Mucosa of rectum (tissue), 2 donors: ENCODE results near the gene FAR2.

ENCODE experiments used
- H3K27ac ChIP-seq, 2 donors: one replicate each; pipeline ENCODE4 v1.7.0; 2013; ENCODE audit warnings: inconsistent platforms in 2 of 2, low read depth in 2 of 2, low read length in 2 of 2
- H3K27me3 ChIP-seq, 2 donors: one replicate each; pipeline ENCODE4 v1.7.0; 2013; ENCODE audit warnings: low read length in 2 of 2; ENCODE audit not compliant: control insufficient read depth in 2 of 2, insufficient read depth in 2 of 2
- H3K36me3 ChIP-seq, 2 donors: one replicate each; pipeline ENCODE4 v1.7.0; 2013; ENCODE audit warnings: low read length in 2 of 2; ENCODE audit not compliant: control insufficient read depth in 2 of 2, insufficient read depth in 2 of 2
- H3K4me1 ChIP-seq, 2 donors: one replicate each; pipeline ENCODE4 v1.7.0; 2013; ENCODE audit warnings: low read length in 2 of 2, mild to moderate bottlenecking in 1 of 2; ENCODE audit not compliant: control insufficient read depth in 2 of 2, insufficient read depth in 2 of 2
- H3K4me3 ChIP-seq, 2 donors: one replicate each; pipeline ENCODE4 v1.7.0; 2013; ENCODE audit warnings: low read length in 2 of 2
- H3K9ac ChIP-seq, 2 donors: one replicate each; pipeline ENCODE4 v1.7.0; 2013; ENCODE audit warnings: low read length in 2 of 2, low read depth in 1 of 2, mild to moderate bottlenecking in 1 of 2
- H3K9me3 ChIP-seq, 2 donors: one replicate each; pipeline ENCODE4 v1.7.0; 2013; ENCODE audit warnings: low read length in 2 of 2; ENCODE audit not compliant: control insufficient read depth in 2 of 2
- donor health status: healthy.
- donor health status: Normal muscosa, but diverticular disease.

FAR2 gene

DNA sequence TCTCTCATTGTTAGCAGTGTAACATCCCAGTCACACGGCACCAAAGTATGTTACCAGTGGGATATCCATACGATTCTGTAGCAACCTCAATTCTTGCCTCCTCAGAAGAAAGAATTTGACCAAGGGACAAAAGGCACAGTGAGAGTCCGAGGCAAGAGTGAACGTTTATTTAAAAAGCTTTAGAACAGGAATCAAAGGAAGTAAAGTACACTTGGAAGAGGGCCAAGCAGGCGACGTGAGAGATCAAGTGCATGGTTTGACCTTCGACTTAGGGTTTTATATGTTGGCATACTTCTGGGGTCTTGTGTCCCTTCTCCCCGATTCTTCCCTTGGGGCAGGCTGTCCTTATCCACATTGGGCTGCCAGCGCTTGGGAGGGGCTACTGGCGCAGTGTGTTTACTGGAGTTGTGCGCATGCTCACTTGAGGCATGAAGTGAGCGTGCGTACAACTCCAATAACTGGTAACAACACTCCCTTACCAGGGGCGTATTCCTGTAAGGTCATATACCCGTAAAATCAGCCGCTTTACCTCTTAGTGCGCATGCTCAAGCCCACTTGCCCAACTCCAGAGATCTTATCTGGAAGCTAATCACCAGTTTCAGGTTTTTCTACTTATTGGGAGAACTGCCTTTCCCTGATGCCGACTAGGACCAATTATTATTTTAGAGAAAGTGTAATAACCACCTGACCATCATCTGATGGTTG lies 71.7 kb downstream of the FAR2 start:
- peaks cover 2 to 3% of the 10 kb centered on the region in 2 donors for H3K4me1 ChIP-seq
- no peak overlapping the region for H3K27ac ChIP-seq
- no peak overlapping the region for H3K4me3 ChIP-seq
- no peaks in the 10 kb centered on the region for H3K9me3 ChIP-seq
- H3K27me3 ChIP-seq, result no peaks in the 10 kb centered on the region
- no peak overlapping the region for H3K9ac ChIP-seq
- no peaks in the 10 kb centered on the region for H3K36me3 ChIP-seq

DNA sequence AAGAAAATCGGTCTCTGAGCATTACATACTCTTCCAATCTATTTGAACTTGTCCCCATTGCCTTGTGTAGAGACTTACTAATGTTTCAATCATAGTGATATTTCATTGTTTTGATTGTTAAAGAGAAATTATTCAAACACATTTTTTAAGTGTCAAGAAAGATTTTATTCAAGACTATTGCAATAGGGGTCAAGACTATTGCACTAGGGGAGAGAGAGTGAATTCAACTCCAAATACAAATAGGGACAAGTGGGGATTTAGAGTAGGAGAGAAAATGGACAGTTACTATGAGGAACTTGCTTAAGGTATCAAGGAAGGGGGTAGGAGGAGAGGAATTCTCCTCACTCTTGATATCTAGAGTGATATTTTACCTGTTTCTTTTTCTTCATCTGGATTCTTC lies 73.1 kb downstream of the FAR2 start:
- no peak overlapping the region for H3K9ac ChIP-seq
- no peaks in the 10 kb centered on the region for H3K36me3 ChIP-seq
- no peak overlapping the region for H3K4me3 ChIP-seq
- no peak overlapping the region for H3K27ac ChIP-seq
- no peaks in the 10 kb centered on the region for H3K27me3 ChIP-seq
- H3K9me3 ChIP-seq, result no peaks in the 10 kb centered on the region
- H3K4me1 ChIP-seq, result peaks cover 2 to 6% of the 10 kb centered on the region in 2 donors

DNA sequence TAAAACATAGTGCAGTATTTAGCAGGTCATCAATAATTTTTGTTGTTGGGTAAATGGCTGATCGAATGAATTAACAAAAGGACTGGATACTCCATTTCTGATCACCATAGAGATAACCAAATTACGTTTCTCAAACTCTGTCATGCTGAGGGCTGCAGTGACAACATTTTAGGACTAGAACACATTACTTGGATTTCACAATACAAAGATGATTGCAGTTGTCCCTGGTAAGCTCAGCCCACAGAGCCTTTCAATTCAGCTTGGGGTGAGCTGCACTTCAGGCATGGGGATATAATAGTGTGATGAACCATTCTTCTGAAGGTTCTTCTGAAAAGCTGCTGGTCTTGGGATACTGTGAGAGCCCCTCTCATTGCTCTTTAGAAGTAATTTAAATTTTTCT lies 74.3 kb downstream of the FAR2 start:
- no peaks in the 10 kb centered on the region for H3K9me3 ChIP-seq
- no peak overlapping the region for H3K27ac ChIP-seq
- H3K4me1 ChIP-seq, result peaks cover 2 to 6% of the 10 kb centered on the region in 2 donors
- H3K4me3 ChIP-seq, result no peak overlapping the region
- H3K27me3 ChIP-seq, result no peaks in the 10 kb centered on the region
- no peak overlapping the region for H3K9ac ChIP-seq
- no peaks in the 10 kb centered on the region for H3K36me3 ChIP-seq

DNA sequence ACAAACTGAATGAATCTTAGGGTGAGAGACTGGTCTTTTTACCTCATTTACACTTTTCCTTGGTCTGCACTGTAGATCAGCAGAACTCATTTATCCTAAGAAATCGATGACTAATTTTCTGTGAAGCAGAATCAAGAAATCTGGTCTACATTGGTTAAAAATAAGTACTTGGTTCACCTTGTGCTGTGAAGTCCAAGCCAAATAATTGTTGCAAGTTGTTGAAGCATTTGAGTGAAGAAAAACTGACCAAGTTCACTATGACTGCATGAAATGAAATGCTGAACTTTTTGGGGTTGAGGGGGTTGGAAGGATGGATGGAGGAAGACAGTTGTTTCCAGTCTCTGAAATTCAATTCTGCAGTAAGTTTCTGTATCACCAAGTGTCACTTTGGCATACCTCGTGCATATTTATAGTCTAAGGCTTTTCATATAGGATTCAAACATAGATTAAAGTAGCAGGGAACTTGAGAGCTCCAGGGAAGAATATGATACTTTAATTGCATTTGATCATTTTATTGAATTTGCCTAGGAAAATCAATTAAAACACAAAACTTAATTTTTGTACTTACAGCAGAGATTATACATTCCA lies 75.0 kb downstream of the FAR2 start:
- Histone ChIP-seq H3K9ac (no peak overlapping the region), H3K4me1 (peaks cover 2 to 6% of the 10 kb centered on the region in 2 donors), H3K9me3 (no peaks in the 10 kb centered on the region), H3K4me3 (no peak overlapping the region), H3K27ac (no peak overlapping the region), H3K27me3 (no peaks in the 10 kb centered on the region), H3K36me3 (no peaks in the 10 kb centered on the region)

DNA sequence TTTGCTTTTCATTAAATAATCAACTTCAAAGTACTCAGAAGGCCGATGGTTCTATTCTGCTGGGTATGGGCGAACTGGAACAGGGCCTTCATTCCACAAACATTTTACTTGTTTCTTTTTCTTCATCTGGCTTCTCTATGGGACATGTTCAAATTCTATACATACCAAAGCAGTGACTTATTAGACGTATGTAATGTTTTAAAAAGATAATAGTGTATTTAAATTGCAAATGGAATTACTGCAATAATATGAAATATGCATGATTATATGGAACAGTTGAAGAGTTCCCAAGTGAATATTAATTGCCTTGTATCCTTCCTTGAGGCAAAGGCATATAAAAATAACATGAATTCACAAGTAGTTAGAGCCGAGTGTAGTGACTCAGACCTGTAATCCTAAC lies 75.5 kb downstream of the FAR2 start:
- no peak overlapping the region for H3K9ac ChIP-seq
- no peak overlapping the region for H3K27ac ChIP-seq
- no peaks in the 10 kb centered on the region for H3K36me3 ChIP-seq
- H3K27me3 ChIP-seq, result no peaks in the 10 kb centered on the region
- peaks cover 2 to 6% of the 10 kb centered on the region in 2 donors for H3K4me1 ChIP-seq
- no peak overlapping the region for H3K4me3 ChIP-seq
- no peaks in the 10 kb centered on the region for H3K9me3 ChIP-seq

DNA sequence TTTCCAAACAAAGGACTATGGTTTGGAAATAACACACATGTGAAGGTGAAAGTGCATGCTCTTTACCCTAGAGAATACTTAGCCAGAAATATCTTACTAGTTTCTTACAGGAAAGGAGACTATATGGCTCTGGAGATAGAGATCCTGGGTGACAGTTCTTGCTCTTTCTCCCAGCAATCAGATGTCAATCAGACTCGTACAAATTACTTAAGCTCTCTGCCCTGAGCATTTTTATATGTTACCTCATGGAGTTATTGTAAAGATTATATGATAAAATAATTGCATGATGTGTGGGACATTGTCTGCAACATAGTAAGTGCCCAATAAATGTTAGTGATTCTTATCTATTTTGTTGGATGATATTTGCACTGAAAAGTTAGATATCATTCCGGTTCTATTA lies 76.8 kb downstream of the FAR2 start:
- no peak overlapping the region for H3K9ac ChIP-seq
- no peaks in the 10 kb centered on the region for H3K36me3 ChIP-seq
- no peaks in the 10 kb centered on the region for H3K27me3 ChIP-seq
- H3K9me3 ChIP-seq, result no peaks in the 10 kb centered on the region
- H3K27ac ChIP-seq, result no peak overlapping the region
- H3K4me3 ChIP-seq, result no peak overlapping the region
- H3K4me1 ChIP-seq, result peaks cover 2 to 3% of the 10 kb centered on the region in 2 donors

DNA sequence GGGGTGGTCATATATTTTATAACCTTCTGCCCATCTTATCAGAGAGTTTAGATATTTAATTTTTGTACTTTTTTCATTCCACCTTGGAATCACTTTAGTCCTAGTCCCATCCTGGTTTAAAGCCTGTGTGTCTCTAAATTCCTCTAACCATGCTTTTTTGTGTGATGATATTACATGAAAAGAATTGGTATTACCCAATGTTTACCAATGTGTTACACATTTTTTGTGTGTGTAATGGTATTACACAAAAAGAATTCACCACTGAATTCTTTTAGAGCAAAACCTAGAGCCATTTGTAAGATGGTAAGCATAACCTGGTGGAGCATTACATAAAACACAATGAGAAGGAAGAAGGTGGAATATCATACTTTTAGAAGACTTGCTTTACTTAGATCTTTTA lies 77.5 kb downstream of the FAR2 start:
- H3K27me3 ChIP-seq, result no peaks in the 10 kb centered on the region
- H3K4me3 ChIP-seq, result no peak overlapping the region
- H3K9me3 ChIP-seq, result no peaks in the 10 kb centered on the region
- H3K4me1 ChIP-seq, result peaks cover 2 to 3% of the 10 kb centered on the region in 2 donors
- H3K27ac ChIP-seq, result no peak overlapping the region
- no peak overlapping the region for H3K9ac ChIP-seq
- no peaks in the 10 kb centered on the region for H3K36me3 ChIP-seq

DNA sequence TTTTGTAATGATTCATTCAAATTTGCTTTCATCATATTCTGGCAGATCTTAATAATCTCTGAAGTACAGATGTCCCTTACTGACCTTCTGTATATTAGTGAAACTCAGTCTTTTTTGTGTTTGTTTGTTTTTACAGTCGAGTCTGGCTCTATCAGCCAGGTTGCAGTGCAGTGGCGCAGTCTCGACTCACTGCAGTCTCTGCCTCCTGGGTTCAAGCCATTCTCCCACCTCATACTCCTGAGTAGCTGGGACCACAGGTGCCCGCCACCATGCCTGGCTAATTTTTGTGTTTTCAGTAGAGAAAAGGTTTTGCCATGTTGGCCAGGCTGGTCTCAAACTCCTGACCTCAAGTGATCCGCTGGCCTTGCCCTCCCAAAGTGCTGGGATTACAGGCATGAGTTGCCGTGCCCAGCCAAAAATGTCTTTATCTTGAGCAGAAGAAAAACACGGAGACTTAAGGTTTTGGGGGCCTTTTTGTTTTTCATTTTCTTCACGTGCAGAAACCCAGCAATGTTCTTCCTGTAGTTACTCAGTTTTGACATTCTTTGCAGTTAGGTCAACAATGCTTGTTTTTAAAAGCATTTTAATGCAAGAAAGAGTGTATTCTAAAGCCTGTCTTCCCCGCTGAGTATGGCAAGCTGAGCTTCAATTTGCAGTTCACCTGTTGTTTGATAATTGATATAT lies 79.5 kb downstream of the FAR2 start:
- H3K27ac ChIP-seq, result no peak overlapping the region
- H3K4me3 ChIP-seq, result no peak overlapping the region
- no peaks in the 10 kb centered on the region for H3K36me3 ChIP-seq
- no peaks in the 10 kb centered on the region for H3K9me3 ChIP-seq
- peaks cover 2 to 3% of the 10 kb centered on the region in 2 donors for H3K4me1 ChIP-seq
- no peak overlapping the region for H3K9ac ChIP-seq
- no peaks in the 10 kb centered on the region for H3K27me3 ChIP-seq

DNA sequence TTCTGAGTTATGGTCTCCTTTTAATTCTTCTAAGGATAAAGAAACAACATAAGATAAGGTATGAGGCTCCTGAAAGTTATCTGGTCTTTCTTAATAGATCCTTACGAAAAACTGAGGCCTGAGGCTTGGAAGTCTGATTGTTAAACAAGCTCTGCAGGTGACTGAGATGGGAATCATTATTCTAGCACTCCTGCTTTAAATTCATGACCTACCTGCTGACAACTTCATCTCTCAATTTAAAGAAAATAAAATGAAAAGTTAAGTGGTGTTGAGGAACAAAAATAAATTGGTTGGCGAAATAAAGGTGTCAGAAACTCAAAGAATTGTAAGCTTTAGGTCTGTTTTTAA lies 80.1 kb downstream of the FAR2 start:
- Histone ChIP-seq H3K9me3 (no peaks in the 10 kb centered on the region), H3K27ac (no peak overlapping the region), H3K4me3 (no peak overlapping the region), H3K27me3 (no peaks in the 10 kb centered on the region), H3K9ac (no peak overlapping the region), H3K36me3 (no peaks in the 10 kb centered on the region), H3K4me1 (peaks cover 2 to 3% of the 10 kb centered on the region in 2 donors)

DNA sequence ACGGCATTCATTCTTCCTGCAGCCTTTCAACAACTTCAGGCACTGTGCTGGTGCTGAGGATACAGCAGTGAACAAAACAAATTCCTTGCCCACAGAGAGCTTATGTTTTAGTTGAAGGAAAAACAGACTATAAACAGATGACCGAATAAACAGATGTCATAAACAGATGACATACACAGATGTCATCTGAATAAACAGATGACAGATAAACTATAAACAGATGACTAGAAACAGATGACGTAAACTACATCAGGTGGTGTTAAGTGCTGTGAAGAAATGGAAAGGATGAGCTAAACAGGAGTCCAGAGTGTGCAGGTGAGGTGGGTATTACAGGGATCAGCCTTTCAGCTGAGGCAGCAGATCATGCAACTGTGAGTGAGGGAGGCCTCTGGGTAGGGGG lies 80.9 kb downstream of the FAR2 start:
- no peaks in the 10 kb centered on the region for H3K9me3 ChIP-seq
- H3K27ac ChIP-seq, result no peak overlapping the region
- H3K4me1 ChIP-seq, result peaks cover 2 to 3% of the 10 kb centered on the region in 2 donors
- no peak overlapping the region for H3K9ac ChIP-seq
- H3K4me3 ChIP-seq, result no peak overlapping the region
- H3K36me3 ChIP-seq, result no peaks in the 10 kb centered on the region
- no peaks in the 10 kb centered on the region for H3K27me3 ChIP-seq
